Uterus (tissue), 4 donors: ENCODE measurements around the gene SREBF1. TPM values are rescaled to one million over a fixed set of nuclear protein-coding genes. Genes with fewer than 3 reads are reported as not detected.

ENCODE experiments used
- DNase-seq, 2 donors: peaks; one replicate each; pipeline ENCODE4 v3.0.0-alpha.2; 2019 to 2020
- H3K27ac ChIP-seq, 2 donors: fragments of 200-600 bp; sonication (generic); 1 replicate in 1 of 2; 2 replicates in 1 of 2; pipeline ENCODE4 v1.5.1; 2016 to 2018
- H3K27me3 ChIP-seq, 2 donors: fragments of 200-600 bp; sonication (generic); one replicate each; pipeline ENCODE4 v1.5.1; 2018 to 2019; ENCODE audit warnings: control low read depth in 1 of 2
- H3K36me3 ChIP-seq, 2 donors: fragments of 200-600 bp; sonication (generic); one replicate each; pipeline ENCODE4 v1.5.1; 2019; ENCODE audit warnings: control low read depth in 1 of 2
- H3K4me1 ChIP-seq, 2 donors: fragments of 200-600 bp; sonication (generic); one replicate each; pipeline ENCODE4 v1.5.1; 2018 to 2019; ENCODE audit warnings: control low read depth in 1 of 2
- H3K4me3 ChIP-seq, 2 donors: fragments of 200-600 bp; sonication (generic); 1 replicate in 1 of 2; 2 replicates in 1 of 2; pipeline ENCODE4 v1.5.1; 2018 to 2019; ENCODE audit warnings: mild to moderate bottlenecking in 1 of 2
- H3K9me3 ChIP-seq, 2 donors: fragments of 200-600 bp; sonication (generic); one replicate each; pipeline ENCODE4 v1.5.1; 2019; ENCODE audit warnings: control low read depth in 1 of 2
- CTCF ChIP-seq, 4 experiments: fragments of 200-600 bp in 2 of 4; fragments of 450-650 bp in 2 of 4; sonication (generic) in 2 of 4; IDR thresholded peaks; one replicate each; pipeline ENCODE4 v1.5.1; 2016 to 2019; ENCODE audit warnings: antibody characterized with exemption in 4 of 4, mild to moderate bottlenecking in 2 of 4, moderate library complexity in 1 of 4
- POLR2A ChIP-seq, 2 donors: fragments of 450-650 bp; IDR thresholded peaks; one replicate each; pipeline ENCODE4 v1.6.1; 2016; ENCODE audit warnings: antibody characterized with exemption in 2 of 2, mild to moderate bottlenecking in 1 of 2, moderate library complexity in 1 of 2
- intact Hi-C: fragments of 100-400 bp; cut with DNase I; formaldehyde crosslinking; loops from one replicate; pipeline ENCODE4 v1.15.1; 2023; ENCODE audit warnings: low total_unique reads
- total RNA-seq, 4 donors: library from RNA; depleted of rRNA in 3 of 4; stranded (reverse); fragments of >200 nt in 3 of 4; gene quantifications; one replicate each; pipeline versions ENCODE4 v1.1.0 to v1.2.4, GENCODE V29; 2014 to 2023
- donor health status: DM: yes; HTN: yes; CAD: no.

The SREBF1 gene
- total RNA-seq, 4 donors from 2014 or later = 24.8 to 94.6 (median 31.5) TPM

DNA sequence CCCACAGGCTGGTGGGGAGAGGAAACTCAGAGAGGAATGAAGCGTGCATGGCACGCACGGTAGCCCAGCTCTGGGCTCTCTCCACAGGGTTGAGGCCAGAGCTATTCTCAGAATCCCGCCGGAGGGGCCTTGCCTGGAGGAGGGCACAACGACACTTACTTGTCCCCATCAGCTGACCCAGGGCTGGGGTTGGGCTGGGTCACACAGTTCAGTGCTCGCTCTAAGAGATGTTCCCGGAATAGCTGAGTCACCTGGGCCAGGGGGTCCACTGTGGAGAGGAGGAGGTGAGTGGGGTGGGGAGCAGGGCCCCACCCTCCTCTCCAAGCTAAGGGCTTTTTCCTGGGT is 21.8 kb downstream of the SREBF1 start:
- no peaks in the 10 kb centered on the region for H3K27me3 ChIP-seq
- H3K4me1 ChIP-seq = peaks cover 6 to 13% of the 10 kb centered on the region in 2 donors
- intact Hi-C loops = loop anchor here (5.0 kb wide), 1 partner anchor 37 kb away; no protein-coding TSS in a partner anchor
- H3K36me3 ChIP-seq = no peaks in the 10 kb centered on the region
- no peaks in the 10 kb centered on the region for H3K9me3 ChIP-seq
- no peak overlapping the region for H3K27ac ChIP-seq
- no peak overlapping the region for H3K4me3 ChIP-seq
- TF ChIP-seq CTCF (IDR thresholded peaks at IDR 0.05) (no peak), POLR2A (IDR thresholded peaks at IDR 0.05) (no peak)
- no peak for DNase-seq

GRCh38 chr17:17814162-17815061 is 22.4 kb downstream of the SREBF1 start:
- H3K4me1 ChIP-seq = peaks cover 6 to 20% of the 10 kb centered on the region in 2 donors
- no peak for DNase-seq
- H3K27ac ChIP-seq = no peak overlapping the region
- intact Hi-C loops = loop anchor here (5.0 kb wide), 1 partner anchor 38 kb away; no protein-coding TSS in a partner anchor
- no peak overlapping the region for H3K4me3 ChIP-seq
- H3K36me3 ChIP-seq = no peaks in the 10 kb centered on the region
- no peaks in the 10 kb centered on the region for H3K9me3 ChIP-seq
- no peaks in the 10 kb centered on the region for H3K27me3 ChIP-seq
- TF ChIP-seq POLR2A (IDR thresholded peaks at IDR 0.05) (no peak), CTCF (IDR thresholded peaks at IDR 0.05) (no peak)

- Histone ChIP-seq H3K9me3 (no peaks in the 10 kb centered on the region), H3K36me3 (no peaks in the 10 kb centered on the region), H3K4me1 (peaks cover 6 to 21% of the 10 kb centered on the region in 2 donors), H3K27me3 (no peaks in the 10 kb centered on the region), H3K27ac (no peak overlapping the region), H3K4me3 (no peak overlapping the region)
- no peak for DNase-seq
- TF ChIP-seq POLR2A (IDR thresholded peaks at IDR 0.05) (no peak), CTCF (IDR thresholded peaks at IDR 0.05) (no peak)
- intact Hi-C loops = loop anchor here (2.0 kb wide), 1 partner anchor 47 kb away; no protein-coding TSS in a partner anchor
Measured at GRCh38 chr17:17813725-17814095, 23.1 kb downstream of the SREBF1 start.

DNA sequence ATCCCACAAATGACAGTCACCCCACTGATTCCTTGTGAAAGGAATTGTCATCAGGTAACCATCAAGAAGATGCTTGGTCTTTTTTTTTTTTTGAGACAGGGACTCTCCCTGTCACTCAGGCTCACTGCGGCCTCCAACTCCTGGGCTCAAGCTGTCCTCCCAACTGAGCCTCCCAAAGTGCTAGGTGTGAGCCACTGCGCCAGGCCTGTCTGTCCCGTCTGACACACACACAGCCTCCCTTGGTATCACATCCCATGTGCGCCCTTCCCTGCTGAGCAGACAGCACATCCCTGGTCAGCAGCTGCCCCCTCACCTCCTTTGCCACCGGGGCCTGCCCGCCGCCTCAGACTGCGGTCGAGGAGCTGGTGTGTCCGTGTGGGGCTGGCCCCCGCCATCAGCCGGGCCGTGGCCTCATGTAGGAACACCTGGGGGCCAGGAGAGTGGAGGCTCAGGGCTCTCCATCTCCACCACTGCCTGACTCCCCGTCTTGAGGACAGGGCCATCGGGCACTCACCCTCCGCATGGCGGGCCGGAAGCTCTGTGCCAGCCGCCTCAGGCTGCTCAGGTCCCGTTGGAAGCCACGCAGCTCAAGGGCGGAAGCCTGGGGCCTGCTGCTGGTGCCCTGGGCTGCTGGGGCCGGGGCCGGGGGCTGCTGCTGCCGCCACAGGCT is 23.6 kb downstream of the SREBF1 start:
- Histone ChIP-seq H3K9me3 (no peaks in the 10 kb centered on the region), H3K27me3 (no peaks in the 10 kb centered on the region), H3K27ac (peak overlapping the region; percentile 48 to 78), H3K36me3 (no peaks in the 10 kb centered on the region), H3K4me1 (peaks cover 6 to 21% of the 10 kb centered on the region in 2 donors), H3K4me3 (no peak overlapping the region)
- no peak for DNase-seq
- intact Hi-C loops = loop anchor here (2.0 kb wide), 1 partner anchor 48 kb away; no protein-coding TSS in a partner anchor
- no peak for TF ChIP-seq CTCF (IDR thresholded peaks at IDR 0.05)
- TF ChIP-seq POLR2A (IDR thresholded peaks at IDR 0.05) = no peak
